ENCODE data around the gene ABTB2. TPM values are rescaled to one million over a fixed set of nuclear protein-coding genes. Genes with fewer than 3 reads are reported as not detected.

Gene ABTB2
- total and polyA plus RNA-seq, 9 of the 15 experiments (the other 6 are each of a cell fraction or from before 2014, with no cell fraction given) = 0.03 to 0.18 (median 0.12) TPM; not detected in 2

- CTCF ChIA-PET (ENCODE audit: low intra/inter-chr PET ratio) = no interaction called here
- no peak overlapping the region for H3K9ac ChIP-seq (ENCODE audit: insufficient read depth in 1 of 2, low read depth in 2 of 2, low read length in 2 of 2)
- H3K79me2 ChIP-seq (ENCODE audit: control insufficient read depth, insufficient read depth, low read length) = no peaks in the 10 kb centered on the region
- H4K20me1 ChIP-seq (replicated peaks; ENCODE audit: control insufficient read depth, insufficient read depth, low read length) = peaks cover 4% of the 10 kb centered on the region; the same call in 1 of the 2 replicates
- FAIRE-seq (no peak), DNase-seq (ENCODE audit: extremely low read depth in 1 of 4, low spot score in 3 of 4) (no peak), ATAC-seq (no peak)
- no peak overlapping the region for H3K4me2 ChIP-seq (ENCODE audit: insufficient read depth, low read length)
- POLR2A ChIA-PET = interaction anchor here (1.2 kb wide), 1 partner anchor 32 kb away, joined by 4 read pairs; no protein-coding TSS in a partner anchor
- H3K9me3 ChIP-seq (replicated peaks; ENCODE audit: control insufficient read depth, insufficient read depth, low read depth, low read length) = no peaks in the 10 kb centered on the region
- TF ChIP-seq CEBPG (CRISPR knock-in tag; IDR thresholded peaks at IDR 0.05) (no peak), CEBPG (tag; conservative IDR thresholded peaks at IDR 0.05 in 1 of 2, IDR thresholded peaks at IDR 0.05 in 1 of 2) (peak in 1 of 2 experiments; percentile 29; a peak in 1 of 4 replicates), TAF9B (IDR thresholded peaks at IDR 0.05; ENCODE audit: partially characterized antibody) (no peak)
- TF ChIP-seq, protein P1, sequence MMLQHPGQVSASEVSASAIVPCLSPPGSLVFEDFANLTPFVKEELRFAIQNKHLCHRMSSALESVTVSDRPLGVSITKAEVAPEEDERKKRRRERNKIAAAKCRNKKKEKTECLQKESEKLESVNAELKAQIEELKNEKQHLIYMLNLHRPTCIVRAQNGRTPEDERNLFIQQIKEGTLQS (IDR thresholded peaks at IDR 0.05) = peak; percentile 57
- TF ChIP-seq, protein P1 (CRISPR knock-in tag; conservative IDR thresholded peaks at IDR 0.05) = no peak
- H3K9me1 ChIP-seq (ENCODE audit: control insufficient read depth, insufficient read depth, low read length) = no peaks in the 10 kb centered on the region
- no peak overlapping the region for H3K27ac ChIP-seq (ENCODE audit: extremely low read depth, low read depth, low read length)
- 85% methylated on average over 3 of the region's 11 CpGs for WGBS (ENCODE audit: insufficient coverage, low coverage, missing lambda C conversion rate)
- H3K36me3 ChIP-seq (ENCODE audit: control insufficient read depth, insufficient read depth, low read length) = no peaks in the 10 kb centered on the region
- H3K27me3 ChIP-seq (ENCODE audit: control insufficient read depth in 2 of 2, insufficient read depth in 2 of 2, low read length in 2 of 2) = no peaks in the 10 kb centered on the region; a peak in 1 of 5 replicates
- in situ Hi-C loops (cut with MboI) (no loop called here), intact Hi-C loops (cut with micrococcal nuclease) (no loop called here)
- no TSS peak for BruUV-seq (replicated peaks)
- H3K4me1 ChIP-seq (replicated peaks in 1 of 2; ENCODE audit: control insufficient read depth in 2 of 2, insufficient read depth in 2 of 2, low read length in 2 of 2) = peaks cover 28 to 31% of the 10 kb centered on the region in 2 experiments
- H2AFZ ChIP-seq (ENCODE audit: low read depth, low read length) = no peak overlapping the region
- no peak overlapping the region for H3K4me3 ChIP-seq
These were observed 119.3 kb downstream of the ABTB2 start for GRCh38 chr11:34238533-34238932.

All from K562 (cell line).